GM23338 (cell line): ENCODE measurements around the gene RSPH6A. TPM values are rescaled to one million over a fixed set of nuclear protein-coding genes. Genes with fewer than 3 reads are reported as not detected.

Experiments used
- ATAC-seq: fragments of 200-7000 bp; cut with Tn5 transposase; 3 replicates; pipeline ENCODE4 v1.9.1; 2020
- DNase-seq: peaks from one replicate; pipeline ENCODE4 v3.0.0-alpha.2; 2015; ENCODE audit warnings: low spot score
- H2AFZ ChIP-seq: fragments of 200-600 bp; sonication (generic); 2 replicates; pipeline ENCODE4 v1.8.0; 2016; ENCODE audit warnings: antibody characterized with exemption, mild to moderate bottlenecking, moderate library complexity
- H3F3A ChIP-seq: fragments of 200-600 bp; sonication (generic); replicated peaks from 2 replicates; pipeline ENCODE4 v1.8.0; 2017; ENCODE audit warnings: antibody characterized with exemption, mixed run types, low read depth
- H3K27ac ChIP-seq: fragments of 200-600 bp; sonication (generic); 2 replicates; pipeline ENCODE4 v1.6.1; 2016; ENCODE audit warnings: low read depth
- H3K27me3 ChIP-seq: fragments of 200-600 bp; sonication (generic); 2 replicates; pipeline ENCODE4 v1.8.0; 2016; ENCODE audit warnings: mild to moderate bottlenecking, mixed run types, moderate library complexity; ENCODE audit not compliant: insufficient read depth
- H3K36me3 ChIP-seq: fragments of 200-600 bp; sonication (generic); 2 replicates; pipeline ENCODE4 v1.8.0; 2016; ENCODE audit warnings: mild to moderate bottlenecking; ENCODE audit not compliant: insufficient read depth
- H3K4me1 ChIP-seq: fragments of 200-600 bp; sonication (generic); 2 replicates; pipeline ENCODE4 v1.8.0; 2016; ENCODE audit warnings: mild to moderate bottlenecking, moderate library complexity; ENCODE audit not compliant: insufficient read depth
- H3K4me2 ChIP-seq: fragments of 200-600 bp; sonication (generic); 2 replicates; pipeline ENCODE4 v1.7.1; 2017; ENCODE audit warnings: mixed run types
- H3K4me3 ChIP-seq: fragments of 200-600 bp; sonication (generic); 2 replicates; pipeline ENCODE4 v1.6.1; 2016; ENCODE audit warnings: mixed run types
- H3K79me2 ChIP-seq: fragments of 200-600 bp; sonication (generic); replicated peaks from 2 replicates; pipeline ENCODE4 v1.8.0; 2017; ENCODE audit warnings: mild to moderate bottlenecking; ENCODE audit not compliant: insufficient read depth
- H3K9me2 ChIP-seq: fragments of 200-600 bp; sonication (generic); 2 replicates; pipeline ENCODE4 v1.8.0; 2017; ENCODE audit not compliant: insufficient read depth
- H4K20me1 ChIP-seq: fragments of 200-600 bp; sonication (generic); replicated peaks from 2 replicates; pipeline ENCODE4 v1.8.0; 2017; ENCODE audit warnings: mild to moderate bottlenecking; ENCODE audit not compliant: insufficient read depth
- H3K27ac Mint-ChIP-seq: 2 replicates; pipeline ENCODE4 v1.8.0; 2020; ENCODE audit warnings: inconsistent platforms, mild to moderate bottlenecking, moderate library complexity, mixed read lengths
- H3K27me3 Mint-ChIP-seq: 3 replicates; pipeline ENCODE4 v1.8.0; 2022; ENCODE audit warnings: low read depth, mild to moderate bottlenecking, moderate library complexity, mixed read lengths, inconsistent platforms; ENCODE audit not compliant: insufficient read depth, poor library complexity
- H3K36me3 Mint-ChIP-seq: 3 replicates; pipeline ENCODE4 v1.8.0; 2021; ENCODE audit warnings: low read depth, mild to moderate bottlenecking, inconsistent platforms, moderate library complexity, mixed read lengths
- H3K4me1 Mint-ChIP-seq: 3 replicates; pipeline ENCODE4 v1.8.0; 2020; ENCODE audit warnings: mild to moderate bottlenecking, inconsistent platforms, mixed read lengths
- H3K4me3 Mint-ChIP-seq: 3 replicates; pipeline ENCODE4 v1.8.0; 2021; ENCODE audit warnings: moderate library complexity, mild to moderate bottlenecking, inconsistent platforms, mixed read lengths
- H3K9me3 Mint-ChIP-seq: 3 replicates; pipeline ENCODE4 v1.8.0; 2020; ENCODE audit warnings: moderate library complexity, mild to moderate bottlenecking, inconsistent platforms, mixed read lengths
- CREB1 ChIP-seq: fragments of 250-450 bp; sonication (Bioruptor Pico); IDR thresholded peaks from 2 replicates; pipeline ENCODE4 v1.5.0; 2020; ENCODE audit warnings: low read depth, mild to moderate bottlenecking, moderate library complexity
- CTCF ChIP-seq, 2 experiments: fragments of 200-600 bp in 1 of 2; sonication (generic) in 1 of 2; conservative IDR thresholded peaks; 2 replicates each; pipeline versions ENCODE4 v1.5.1 to v1.6.1; 2016 to 2017; ENCODE audit warnings: antibody characterized with exemption in 2 of 2, low read depth in 2 of 2, mild to moderate bottlenecking in 2 of 2, moderate library complexity in 1 of 2
- ETS1 ChIP-seq: IDR thresholded peaks from 2 replicates; pipeline ENCODE4 v1.6.1; 2016; ENCODE audit warnings: antibody characterized with exemption
- EZH2 ChIP-seq: fragments of 200-600 bp; sonication (generic); IDR thresholded peaks from one replicate; pipeline ENCODE4 v1.8.0; 2017; ENCODE audit warnings: antibody characterized with exemption, mild to moderate bottlenecking, low read depth; ENCODE audit not compliant: unreplicated experiment
- EZH2phosphoT487 ChIP-seq: fragments of 200-600 bp; sonication (generic); IDR thresholded peaks from one replicate; pipeline ENCODE4 v1.8.1; 2018; ENCODE audit warnings: antibody characterized with exemption; ENCODE audit not compliant: unreplicated experiment
- JUNB ChIP-seq: IDR thresholded peaks from one replicate; pipeline ENCODE4 v1.6.1; 2016; ENCODE audit warnings: antibody characterized with exemption; ENCODE audit not compliant: unreplicated experiment
- NANOG ChIP-seq: IDR thresholded peaks from 2 replicates; pipeline ENCODE4 v1.6.1; 2016; ENCODE audit warnings: antibody characterized with exemption, borderline replicate concordance
- POLR2AphosphoS5 ChIP-seq: IDR thresholded peaks from 2 replicates; pipeline ENCODE4 v1.6.1; 2016; ENCODE audit warnings: antibody characterized with exemption, low read depth
- REST ChIP-seq: IDR thresholded peaks from one replicate; pipeline ENCODE4 v1.6.1; 2018; ENCODE audit warnings: antibody characterized with exemption; ENCODE audit not compliant: unreplicated experiment
- STAT1 ChIP-seq: IDR thresholded peaks from one replicate; pipeline ENCODE4 v1.6.1; 2016; ENCODE audit warnings: antibody characterized with exemption; ENCODE audit not compliant: unreplicated experiment
- ZNF114 ChIP-seq: fragments of 250-450 bp; sonication (Bioruptor Pico); IDR thresholded peaks from 2 replicates; pipeline ENCODE4 v1.5.0; 2020; ENCODE audit warnings: mild to moderate bottlenecking, moderate library complexity
- ZNF331 ChIP-seq: fragments of 250-450 bp; sonication (Bioruptor Pico); IDR thresholded peaks from 2 replicates; pipeline ENCODE4 v1.5.0; 2020; ENCODE audit warnings: low read depth, mild to moderate bottlenecking, moderate library complexity
- ZNF462 ChIP-seq: fragments of 250-450 bp; sonication (Bioruptor Pico); IDR thresholded peaks from 2 replicates; pipeline ENCODE4 v1.5.0; 2020; ENCODE audit warnings: mild to moderate bottlenecking, moderate library complexity
- polyA plus RNA-seq: library from polyadenylated mRNA; unstranded; fragments of >200 nt; fragmentation: Nextera tagmentation; extraction: Ambion mirVana; gene quantifications from 2 replicates; pipeline ENCODE4 v1.2.1, GENCODE V29; 2016
- total RNA-seq: library from RNA; depleted of rRNA; stranded (reverse); fragments of >200 nt; shearing (Covaris generic); gene quantifications from 2 replicates; pipeline ENCODE4 v1.2.3, GENCODE V29; 2014

RSPH6A gene
- total and polyA plus RNA-seq, 2 experiments from 2014 or later, result 0.11 to 0.21 TPM

GRCh38 chr19:45842198-45842597 lies 27.1 kb upstream of the RSPH6A start:
- Histone ChIP-seq H3K4me3 (no peak overlapping the region), H3F3A (peaks cover 5% of the 10 kb centered on the region; the same call in 1 of the 2 replicates), H3K27ac (no peak overlapping the region), H3K79me2 (no peaks in the 10 kb centered on the region), H2AFZ (no peak overlapping the region), H4K20me1 (peaks cover 21% of the 10 kb centered on the region), H3K9me2 (no peaks in the 10 kb centered on the region), H3K4me2 (no peak overlapping the region), H3K4me1 (no peaks in the 10 kb centered on the region), H3K36me3 (peaks cover 79% of the 10 kb centered on the region), H3K27me3 (no peaks in the 10 kb centered on the region)
- peaks cover 7% of the 10 kb centered on the region for H3K27me3 Mint-ChIP-seq
- no peak overlapping the region for H3K27ac Mint-ChIP-seq
- peaks cover 91% of the 10 kb centered on the region for H3K36me3 Mint-ChIP-seq
- H3K4me3 Mint-ChIP-seq, result no peak overlapping the region
- TF ChIP-seq ZNF462 (CRISPR knock-in tag) (no peak), ZNF331 (CRISPR knock-in tag) (no peak), NANOG (no peak), EZH2phosphoT487 (no peak), STAT1 (no peak), CTCF (conservative IDR thresholded peaks at IDR 0.05; ENCODE audit: low read depth in 2 of 2) (no peak), POLR2AphosphoS5 (no peak), EZH2 (no peak), REST (no peak), JUNB (no peak), ETS1 (no peak), ZNF114 (CRISPR knock-in tag) (no peak), CREB1 (CRISPR knock-in tag) (no peak)
- no peaks in the 10 kb centered on the region for H3K4me1 Mint-ChIP-seq
- ATAC-seq, result no peak
- no peaks in the 10 kb centered on the region; the same call in 2 of the 3 replicates for H3K9me3 Mint-ChIP-seq
- no peak for DNase-seq
